Hepatocyte (in vitro differentiated cells): ENCODE measurements around the gene NAGK.

Source experiments
- CTCF ChIP-seq: fragments of 200-600 bp; sonication (generic); IDR thresholded peaks from 2 replicates; pipeline ENCODE4 v1.5.1; 2016; ENCODE audit warnings: antibody characterized with exemption, mild to moderate bottlenecking; ENCODE audit not compliant: poor library complexity
- EZH2 ChIP-seq: fragments of 200-600 bp; sonication (generic); IDR thresholded peaks from 2 replicates; pipeline ENCODE4 v1.6.1; 2016; ENCODE audit warnings: antibody characterized with exemption, mild to moderate bottlenecking, borderline replicate concordance
- EZH2phosphoT487 ChIP-seq: fragments of 200-600 bp; sonication (generic); IDR thresholded peaks from one replicate; pipeline ENCODE4 v1.6.1; 2018; ENCODE audit warnings: antibody characterized with exemption, mild to moderate bottlenecking, low read depth, moderate library complexity; ENCODE audit not compliant: unreplicated experiment, severe bottlenecking

DNA sequence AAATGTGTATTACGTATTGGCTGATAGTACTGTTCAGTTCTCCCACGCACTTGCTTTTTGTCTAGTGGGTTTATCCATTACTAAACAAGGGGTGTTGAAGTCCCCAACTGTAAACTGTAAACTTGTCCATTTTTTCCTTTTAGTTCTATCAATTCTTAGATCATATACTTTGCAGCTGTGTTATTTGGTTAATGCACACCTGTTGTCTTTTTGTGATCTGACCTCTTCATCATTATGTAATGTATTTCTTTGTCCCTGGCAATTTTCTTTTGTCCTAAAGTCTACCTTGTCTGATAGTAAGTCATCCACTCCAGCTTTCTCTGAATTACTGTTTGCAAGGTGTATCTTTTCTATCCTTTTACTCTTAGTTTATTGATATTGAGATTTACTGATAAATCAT is 39.6 kb downstream of the NAGK start:
- TF ChIP-seq CTCF (no peak), EZH2phosphoT487 (no peak), EZH2 (no peak)
